Gastrocnemius medialis (tissue), 4 donors: Measurements from ENCODE around the gene SOX15. TPM values are rescaled to one million over a fixed set of nuclear protein-coding genes. Genes with fewer than 3 reads are reported as not detected.

Experiments
- ATAC-seq, 2 donors: fragments of 150-250 bp; one replicate each; pipeline ENCODE4 v1.9.1; 2016
- DNase-seq, 2 donors: peaks; one replicate each; pipeline ENCODE4 v3.0.0-alpha.2; 2019
- H3K27ac ChIP-seq, 4 donors: fragments of 200-600 bp; sonication (generic); 1 replicate in 1 of 4; 2 replicates in 3 of 4; pipeline ENCODE4 v1.5.1; 2016 to 2018; ENCODE audit warnings: mild to moderate bottlenecking in 2 of 4, moderate library complexity in 1 of 4
- H3K27me3 ChIP-seq, 3 donors: fragments of 200-600 bp; sonication (generic) in 2 of 3; 1 replicate in 1 of 3; 2 replicates in 2 of 3; pipeline versions ENCODE4 v1.5.1 to v1.6.0; 2016 to 2019; ENCODE audit warnings: mild to moderate bottlenecking in 1 of 3, moderate library complexity in 1 of 3
- H3K36me3 ChIP-seq, 2 donors: fragments of 200-600 bp; sonication (generic) in 1 of 2; one replicate each; pipeline ENCODE4 v1.5.1; 2017 to 2018
- H3K4me1 ChIP-seq, 2 donors: fragments of 200-600 bp; sonication (generic) in 1 of 2; one replicate each; pipeline ENCODE4 v1.5.1; 2016 to 2017; ENCODE audit warnings: mild to moderate bottlenecking in 2 of 2
- H3K4me3 ChIP-seq, 4 donors: fragments of 200-600 bp; sonication (generic) in 3 of 4; 1 replicate in 1 of 4; 2 replicates in 3 of 4; pipeline ENCODE4 v1.5.1; 2016 to 2019; ENCODE audit warnings: mild to moderate bottlenecking in 2 of 4
- H3K9me3 ChIP-seq, 3 donors: fragments of 200-600 bp; sonication (generic) in 2 of 3; 1 replicate in 1 of 3; 2 replicates in 2 of 3; pipeline ENCODE4 v1.5.1; 2016 to 2019
- POLR2A ChIP-seq, 2 donors: fragments of 450-650 bp; IDR thresholded peaks; one replicate each; pipeline ENCODE4 v1.6.1; 2017; ENCODE audit warnings: antibody characterized with exemption in 2 of 2, mild to moderate bottlenecking in 2 of 2, moderate library complexity in 2 of 2
- in situ Hi-C, 4 donors: fragments of 200-750 bp; cut with MboI; loops; one replicate each; pipeline versions ENCODE4 v1.15.0 to v1.8.0; 2017; ENCODE audit warnings: low sequenced_read_pairs in 4 of 4
- intact Hi-C: fragments of 100-400 bp; cut with DNase I; formaldehyde crosslinking; loops from one replicate; pipeline ENCODE4 v1.15.1; 2023; ENCODE audit warnings: low total_unique reads
- total RNA-seq, 4 donors: library from RNA; depleted of rRNA; stranded (reverse); fragments of >200 nt; gene quantifications; one replicate each; pipeline versions ENCODE4 v1.1.0 to v1.2.3, GENCODE V29; 2016
- TF ChIP-seq, protein P1 (sequence below), 5 experiments: fragments of 450-650 bp in 3 of 5; fragments of 200-600 bp in 2 of 5; sonication (generic) in 2 of 5; IDR thresholded peaks in 4 of 5; conservative IDR thresholded peaks in 1 of 5; 1 replicate in 4 of 5; 2 replicates in 1 of 5; pipeline ENCODE4 v1.5.1; 2016 to 2019; ENCODE audit warnings: antibody characterized with exemption in 5 of 5, mild to moderate bottlenecking in 3 of 5, moderate library complexity in 3 of 5

Gene SOX15
- total RNA-seq, 4 donors from 2014 or later = 0.66 to 1.3 (median 1.1) TPM; not detected in 1

DNA sequence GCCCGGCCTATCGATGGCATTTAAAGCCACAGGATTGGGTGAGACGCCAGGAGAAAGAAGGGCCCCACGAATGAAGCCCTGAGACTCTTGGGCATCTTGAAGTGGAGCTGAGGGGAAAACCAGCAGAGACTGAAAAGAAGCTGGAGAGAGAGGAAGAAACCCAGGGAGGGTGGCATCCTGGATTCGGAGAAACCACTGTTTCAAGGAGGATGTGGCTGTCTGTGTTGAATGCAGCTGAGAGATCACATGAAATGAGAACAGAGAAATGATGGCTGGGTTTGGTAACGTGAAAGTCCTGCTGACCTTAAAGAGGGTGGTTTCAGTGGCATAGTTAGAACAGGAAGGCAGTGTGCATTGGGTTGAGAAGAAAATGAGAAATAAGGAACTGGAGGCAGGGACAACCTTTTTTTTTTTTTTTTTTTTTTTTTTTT lies 37.3 kb downstream of the SOX15 start:
- Histone ChIP-seq H3K27me3 (no peaks in the 10 kb centered on the region), H3K27ac (no peak overlapping the region), H3K36me3 (no peaks in the 10 kb centered on the region), H3K4me3 (no peak overlapping the region), H3K4me1 (peaks cover 9 to 18% of the 10 kb centered on the region in 2 donors), H3K9me3 (no peaks in the 10 kb centered on the region)
- intact Hi-C loops = no loop called here
- TF ChIP-seq, protein P1, sequence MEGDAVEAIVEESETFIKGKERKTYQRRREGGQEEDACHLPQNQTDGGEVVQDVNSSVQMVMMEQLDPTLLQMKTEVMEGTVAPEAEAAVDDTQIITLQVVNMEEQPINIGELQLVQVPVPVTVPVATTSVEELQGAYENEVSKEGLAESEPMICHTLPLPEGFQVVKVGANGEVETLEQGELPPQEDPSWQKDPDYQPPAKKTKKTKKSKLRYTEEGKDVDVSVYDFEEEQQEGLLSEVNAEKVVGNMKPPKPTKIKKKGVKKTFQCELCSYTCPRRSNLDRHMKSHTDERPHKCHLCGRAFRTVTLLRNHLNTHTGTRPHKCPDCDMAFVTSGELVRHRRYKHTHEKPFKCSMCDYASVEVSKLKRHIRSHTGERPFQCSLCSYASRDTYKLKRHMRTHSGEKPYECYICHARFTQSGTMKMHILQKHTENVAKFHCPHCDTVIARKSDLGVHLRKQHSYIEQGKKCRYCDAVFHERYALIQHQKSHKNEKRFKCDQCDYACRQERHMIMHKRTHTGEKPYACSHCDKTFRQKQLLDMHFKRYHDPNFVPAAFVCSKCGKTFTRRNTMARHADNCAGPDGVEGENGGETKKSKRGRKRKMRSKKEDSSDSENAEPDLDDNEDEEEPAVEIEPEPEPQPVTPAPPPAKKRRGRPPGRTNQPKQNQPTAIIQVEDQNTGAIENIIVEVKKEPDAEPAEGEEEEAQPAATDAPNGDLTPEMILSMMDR (IDR thresholded peaks at IDR 0.05 in 4 of 5, conservative IDR thresholded peaks at IDR 0.05 in 1 of 5) = no peak
- no peak for TF ChIP-seq POLR2A (IDR thresholded peaks at IDR 0.05)
- in situ Hi-C loops = loop anchor here in 1 of 4 donors (10.0 to 25.0 kb wide), 2 partner anchors 48 to 115 kb away; partner anchors contain the start of genes CHRNB1, FGF11, SPEM2 and SPEM3
- ATAC-seq = no peak
- no peak for DNase-seq

DNA sequence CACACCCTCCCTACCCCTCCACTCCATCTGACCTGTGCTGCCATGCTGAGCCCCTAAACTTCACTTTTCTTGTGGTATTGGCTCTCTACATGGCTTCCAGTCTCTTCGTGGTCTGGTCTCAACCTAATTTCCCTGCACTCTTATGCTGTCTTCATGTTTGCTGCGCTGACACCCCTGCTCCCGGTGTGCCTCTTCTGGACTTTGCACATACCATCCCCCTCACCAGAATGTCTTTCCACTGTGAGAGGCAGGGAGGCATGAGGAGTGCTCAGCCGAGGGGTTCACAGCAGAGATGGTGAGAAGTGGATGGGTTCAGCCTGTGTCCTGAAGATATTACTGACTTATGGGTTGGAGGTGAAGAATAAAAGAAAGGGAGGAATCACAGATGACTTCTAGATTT lies 38.5 kb downstream of the SOX15 start:
- H3K4me1 ChIP-seq = peaks cover 4 to 13% of the 10 kb centered on the region in 2 donors
- no peak overlapping the region for H3K4me3 ChIP-seq
- intact Hi-C loops = no loop called here
- no peak for DNase-seq
- H3K27me3 ChIP-seq = no peaks in the 10 kb centered on the region
- in situ Hi-C loops = loop anchor here in 1 of 4 donors (10.0 to 25.0 kb wide), 2 partner anchors 47 to 114 kb away; partner anchors contain the start of genes CHRNB1, FGF11, SPEM2 and SPEM3
- H3K27ac ChIP-seq = no peak overlapping the region
- no peak for ATAC-seq
- TF ChIP-seq, protein P1 (IDR thresholded peaks at IDR 0.05 in 4 of 5, conservative IDR thresholded peaks at IDR 0.05 in 1 of 5) = no peak
- no peak for TF ChIP-seq POLR2A (IDR thresholded peaks at IDR 0.05)
- no peaks in the 10 kb centered on the region for H3K9me3 ChIP-seq
- H3K36me3 ChIP-seq = no peaks in the 10 kb centered on the region

DNA sequence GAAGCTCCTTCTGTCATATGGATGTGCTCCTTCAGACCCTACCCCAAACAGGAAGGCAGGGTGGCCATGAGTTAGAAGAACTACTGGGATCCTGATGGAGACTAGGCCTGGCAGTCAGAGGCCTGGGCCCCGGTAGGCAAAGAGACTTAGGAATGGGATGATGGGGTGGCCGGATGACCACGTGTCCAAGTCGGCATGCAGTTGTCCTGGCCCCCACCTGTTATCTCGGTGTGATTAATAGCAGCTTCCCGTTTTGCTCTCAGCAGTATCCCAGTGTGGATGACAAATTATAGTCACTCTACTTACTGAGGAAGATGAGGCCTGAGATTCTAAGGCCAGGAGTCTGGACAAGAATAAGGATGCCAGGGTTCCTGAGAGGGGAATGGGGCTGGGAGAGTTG lies 39.5 kb downstream of the SOX15 start:
- Histone ChIP-seq H3K9me3 (no peaks in the 10 kb centered on the region), H3K27me3 (no peaks in the 10 kb centered on the region), H3K27ac (peak overlapping the region in 3 of 4 donors; percentile 62 to 81 (median 81)), H3K4me3 (no peak overlapping the region), H3K4me1 (peaks cover 4 to 13% of the 10 kb centered on the region in 2 donors), H3K36me3 (no peaks in the 10 kb centered on the region)
- intact Hi-C loops = no loop called here
- no peak for ATAC-seq
- no peak for DNase-seq
- in situ Hi-C loops = loop anchor here in 1 of 4 donors (10.0 to 25.0 kb wide), 2 partner anchors 46 to 113 kb away; partner anchors contain the start of genes CHRNB1, FGF11, SPEM2 and SPEM3
- TF ChIP-seq, protein P1 (IDR thresholded peaks at IDR 0.05 in 4 of 5, conservative IDR thresholded peaks at IDR 0.05 in 1 of 5) = no peak
- no peak for TF ChIP-seq POLR2A (IDR thresholded peaks at IDR 0.05)

DNA sequence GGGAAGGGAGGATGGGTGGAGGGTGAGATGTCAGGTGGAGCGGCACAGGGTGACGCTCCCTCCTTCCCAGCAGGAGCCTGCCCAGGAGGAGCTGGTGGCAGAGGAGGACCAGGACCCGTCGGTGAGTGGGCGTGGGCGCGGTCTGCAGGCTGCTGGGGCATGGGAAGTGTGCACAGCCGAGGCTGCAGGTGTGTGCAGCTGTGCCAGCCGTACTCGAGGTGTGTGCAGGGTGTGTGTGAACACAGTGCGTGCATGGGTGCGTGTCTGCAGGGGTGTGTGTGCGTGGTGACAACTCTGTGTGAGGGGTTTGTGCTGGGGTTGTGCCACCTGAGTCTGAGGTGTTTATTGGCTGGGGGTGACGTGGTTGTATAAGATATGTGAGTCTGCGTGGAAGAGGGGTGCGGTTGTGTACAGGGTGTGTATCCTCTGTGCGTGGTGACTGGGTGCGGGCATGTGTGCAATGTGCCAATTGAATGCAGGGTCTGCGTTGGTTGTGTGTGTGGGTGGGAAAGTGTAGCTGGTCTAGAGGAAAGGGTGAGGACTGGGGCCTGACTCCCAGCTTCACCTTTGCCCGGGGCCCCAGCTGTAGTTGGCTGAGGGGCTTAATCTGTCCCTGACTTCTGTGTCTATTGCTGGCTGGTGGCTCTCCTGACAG lies 40.4 kb downstream of the SOX15 start:
- ATAC-seq = peak; percentile 36 to 52
- Histone ChIP-seq H3K27ac (peak overlapping the region; percentile 62 to 81 (median 76)), H3K27me3 (no peaks in the 10 kb centered on the region), H3K4me3 (peak overlapping the region; percentile 62 to 85 (median 66)), H3K9me3 (no peaks in the 10 kb centered on the region), H3K4me1 (peaks cover 4 to 13% of the 10 kb centered on the region in 2 donors), H3K36me3 (no peaks in the 10 kb centered on the region)
- DNase-seq = no peak
- intact Hi-C loops (no loop called here), in situ Hi-C loops (loop anchor here in 2 of 4 donors (10.0 to 25.0 kb wide), 3 partner anchors 45 to 187 kb away; partner anchors contain the start of genes CHRNB1 (in 1 of the 2), FGF11 (in 1 of the 2), KCTD11 (in 1 of the 2) and SPEM2 (in 1 of the 2))
- TF ChIP-seq, protein P1 (IDR thresholded peaks at IDR 0.05 in 4 of 5, conservative IDR thresholded peaks at IDR 0.05 in 1 of 5) = peak in 1 of 5 experiments; percentile 1
- TF ChIP-seq POLR2A (IDR thresholded peaks at IDR 0.05) = no peak
